Gastrocnemius medialis (tissue), 4 donors: ENCODE results near the gene CAPRIN1.
"Not testable (repeated sequence)": the region's sequence is repeated elsewhere in the genome, so short reads cannot be mapped to it uniquely, and the experiment has no call there.

Experiments
- POLR2A ChIP-seq, 2 donors: fragments of 450-650 bp; IDR thresholded peaks; one replicate each; pipeline ENCODE4 v1.6.1; 2017; ENCODE audit warnings: antibody characterized with exemption in 2 of 2, mild to moderate bottlenecking in 2 of 2, moderate library complexity in 2 of 2
- TF ChIP-seq, protein P1 (sequence below), 5 experiments: fragments of 450-650 bp in 3 of 5; fragments of 200-600 bp in 2 of 5; sonication (generic) in 2 of 5; IDR thresholded peaks in 4 of 5; conservative IDR thresholded peaks in 1 of 5; 1 replicate in 4 of 5; 2 replicates in 1 of 5; pipeline ENCODE4 v1.5.1; 2016 to 2019; ENCODE audit warnings: antibody characterized with exemption in 5 of 5, mild to moderate bottlenecking in 3 of 5, moderate library complexity in 3 of 5

- TF ChIP-seq, protein P1, sequence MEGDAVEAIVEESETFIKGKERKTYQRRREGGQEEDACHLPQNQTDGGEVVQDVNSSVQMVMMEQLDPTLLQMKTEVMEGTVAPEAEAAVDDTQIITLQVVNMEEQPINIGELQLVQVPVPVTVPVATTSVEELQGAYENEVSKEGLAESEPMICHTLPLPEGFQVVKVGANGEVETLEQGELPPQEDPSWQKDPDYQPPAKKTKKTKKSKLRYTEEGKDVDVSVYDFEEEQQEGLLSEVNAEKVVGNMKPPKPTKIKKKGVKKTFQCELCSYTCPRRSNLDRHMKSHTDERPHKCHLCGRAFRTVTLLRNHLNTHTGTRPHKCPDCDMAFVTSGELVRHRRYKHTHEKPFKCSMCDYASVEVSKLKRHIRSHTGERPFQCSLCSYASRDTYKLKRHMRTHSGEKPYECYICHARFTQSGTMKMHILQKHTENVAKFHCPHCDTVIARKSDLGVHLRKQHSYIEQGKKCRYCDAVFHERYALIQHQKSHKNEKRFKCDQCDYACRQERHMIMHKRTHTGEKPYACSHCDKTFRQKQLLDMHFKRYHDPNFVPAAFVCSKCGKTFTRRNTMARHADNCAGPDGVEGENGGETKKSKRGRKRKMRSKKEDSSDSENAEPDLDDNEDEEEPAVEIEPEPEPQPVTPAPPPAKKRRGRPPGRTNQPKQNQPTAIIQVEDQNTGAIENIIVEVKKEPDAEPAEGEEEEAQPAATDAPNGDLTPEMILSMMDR (IDR thresholded peaks at IDR 0.05 in 4 of 5, conservative IDR thresholded peaks at IDR 0.05 in 1 of 5) = not testable (repeated sequence)
- TF ChIP-seq POLR2A (IDR thresholded peaks at IDR 0.05) = not testable (repeated sequence)
These were observed 19.8 kb downstream of the CAPRIN1 start for GRCh38 chr11:34071306-34071705.
